OCI-LY1 (cell line): ENCODE measurements around the gene OSBPL2.

Source experiments
- CTCF ChIP-seq: fragments of 200-600 bp; sonication (generic), shearing (Covaris generic); IDR thresholded peaks from 2 replicates; pipeline ENCODE4 v1.5.1; 2017; ENCODE audit warnings: mild to moderate bottlenecking, antibody characterized with exemption, low read length, moderate library complexity, mixed read lengths
- EZH2 ChIP-seq: fragments of 200-600 bp; sonication (generic), shearing (Covaris generic); IDR thresholded peaks from 2 replicates; pipeline ENCODE4 v1.8.0; 2017; ENCODE audit warnings: borderline replicate concordance, mixed run types, mild to moderate bottlenecking, antibody characterized with exemption, low read length, moderate library complexity, mixed read lengths

GRCh38 chr20:62323146-62323979 lies 85.0 kb downstream of the OSBPL2 start:
- no peak for TF ChIP-seq CTCF
- TF ChIP-seq EZH2, result no peak
